Measurements from ENCODE around the gene DDR2.
"Not testable (repeated sequence)": the region's sequence is repeated elsewhere in the genome, so short reads cannot be mapped to it uniquely, and the experiment has no call there.

DDR2 gene

DNA sequence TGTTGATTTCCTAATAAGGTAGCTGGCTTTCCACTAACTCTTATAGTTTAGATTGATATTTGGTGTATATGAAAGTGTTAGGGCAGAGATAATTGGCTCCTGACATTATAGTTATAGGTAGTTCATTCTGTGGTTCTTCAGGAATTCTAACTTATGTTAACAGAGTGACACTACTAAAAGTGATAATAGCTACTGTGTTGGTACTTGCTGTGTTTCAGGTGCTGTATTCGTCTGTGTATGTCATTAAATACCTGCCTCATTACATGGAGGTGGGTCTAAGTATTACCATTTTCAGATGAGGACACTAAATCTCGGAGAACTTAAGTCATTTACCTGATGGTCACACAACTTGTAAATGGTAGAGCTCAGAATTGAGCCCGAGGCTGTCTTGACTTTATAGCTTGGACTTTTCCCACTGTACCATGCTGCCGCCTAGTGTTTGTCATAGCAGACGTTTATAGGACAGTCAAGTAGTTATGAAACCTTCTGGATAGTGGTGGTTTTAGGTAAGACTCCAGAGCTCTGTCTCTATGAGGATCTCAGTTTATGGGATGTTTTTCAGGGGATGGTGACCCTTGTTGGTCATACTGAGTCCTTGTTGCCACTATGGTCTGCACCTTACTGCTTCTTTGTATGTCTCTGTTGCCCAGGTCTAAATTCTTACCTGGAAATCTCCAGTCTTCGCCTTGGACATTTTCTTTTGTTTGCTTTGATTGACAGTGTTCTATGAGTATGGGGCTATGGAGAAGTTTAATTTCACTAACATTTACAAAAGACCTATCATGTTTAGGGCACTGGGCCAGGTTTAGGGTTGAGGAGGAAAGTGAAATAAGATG lies 167.9 kb downstream of the DDR2 start:
- DNase-seq (ENCODE audit: extremely low spot score, insufficient read length, low read depth); FAIRE-seq: not testable (repeated sequence)

DNA sequence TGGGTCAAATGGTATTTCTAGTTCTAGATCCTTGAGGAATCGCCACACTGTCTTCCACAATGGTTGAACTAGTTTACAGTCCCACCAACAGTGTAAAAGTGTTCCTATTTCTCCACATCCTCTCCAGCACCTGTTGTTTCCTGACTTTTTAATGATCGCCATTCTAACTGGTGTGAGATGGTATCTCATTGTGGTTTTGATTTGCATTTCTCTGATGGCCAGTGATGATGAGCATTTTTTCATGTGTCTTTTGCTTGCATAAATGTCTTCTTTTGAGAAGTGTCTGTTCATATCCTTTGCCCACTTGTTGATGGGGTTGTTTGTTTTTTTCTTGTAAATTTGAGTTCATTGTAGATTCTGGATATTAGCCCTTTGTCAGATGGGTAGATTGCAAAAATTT lies 175.2 kb downstream of the DDR2 start:
- not testable (repeated sequence) for FAIRE-seq; DNase-seq (ENCODE audit: extremely low spot score, insufficient read length, low read depth)

GRCh38 chr1:162812357-162812756 lies 180.1 kb downstream of the DDR2 start:
- FAIRE-seq; DNase-seq (ENCODE audit: extremely low spot score, insufficient read length, low read depth): not testable (repeated sequence)

DNA sequence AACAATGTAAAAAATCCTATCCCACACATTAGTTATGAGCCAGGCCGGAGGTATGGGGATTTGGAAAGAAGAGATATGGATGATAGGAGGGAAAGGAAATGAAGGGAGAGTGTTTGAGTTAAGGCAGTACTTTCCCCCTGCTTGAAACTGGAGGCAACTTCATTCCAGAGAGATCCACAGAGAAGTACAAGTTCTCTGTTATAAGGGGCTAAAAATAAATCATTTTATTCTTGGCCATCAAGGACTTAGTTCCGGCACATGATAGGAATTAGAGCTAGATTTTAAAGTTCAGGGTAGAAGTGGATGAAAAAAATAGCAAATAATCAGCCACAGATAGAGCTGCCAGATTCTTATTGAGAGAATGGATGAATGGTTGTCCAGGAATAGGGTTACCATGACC lies 185.9 kb downstream of the DDR2 start:
- DNase-seq (ENCODE audit: extremely low spot score, insufficient read length, low read depth); FAIRE-seq: not testable (repeated sequence)

DNA sequence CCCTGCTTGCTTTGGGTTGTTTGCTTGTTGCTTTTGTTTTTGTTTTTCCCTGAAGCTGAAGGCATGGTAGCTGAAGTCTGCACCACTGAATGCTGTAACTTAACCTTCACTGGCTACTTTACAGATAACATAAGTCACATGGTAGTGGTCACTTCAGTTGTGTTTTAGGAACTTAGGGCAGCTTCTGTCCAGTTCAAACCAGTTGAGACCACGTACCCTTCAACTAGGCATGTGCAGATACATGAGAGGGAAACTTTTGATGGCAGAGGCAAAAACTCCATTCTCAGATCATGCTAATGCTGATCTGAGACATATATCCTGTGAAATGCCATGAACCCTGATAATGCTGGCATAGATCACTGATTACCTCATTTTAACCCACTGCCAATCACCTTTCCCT lies 186.4 kb downstream of the DDR2 start:
- DNase-seq (ENCODE audit: extremely low spot score, insufficient read length, low read depth); FAIRE-seq: not testable (repeated sequence)

GRCh38 chr1:162822391-162823200 lies 190.3 kb downstream of the DDR2 start:
- FAIRE-seq (no peak), DNase-seq (ENCODE audit: extremely low spot score, insufficient read length, low read depth) (no peak)

DNA sequence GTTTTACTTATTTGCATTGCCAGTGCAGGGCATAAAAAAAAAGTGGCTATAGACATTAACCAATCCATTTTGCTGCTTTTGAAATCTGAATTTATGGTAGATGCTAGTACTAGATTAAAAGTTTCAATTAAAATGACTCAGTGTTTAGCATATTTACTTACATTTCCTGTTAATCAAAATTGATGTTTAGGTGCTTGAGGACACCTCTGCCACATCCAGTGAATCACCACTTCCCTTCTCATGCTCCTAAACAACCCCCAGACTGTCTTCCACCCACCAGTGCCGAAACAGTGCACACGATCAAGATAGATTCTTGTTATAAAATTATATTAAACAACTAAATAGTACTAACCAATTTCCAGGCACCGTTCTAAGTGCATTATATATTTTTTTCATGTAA lies 191.0 kb downstream of the DDR2 start:
- no peak for DNase-seq (ENCODE audit: extremely low spot score, insufficient read length, low read depth)
- no peak for FAIRE-seq

DNA sequence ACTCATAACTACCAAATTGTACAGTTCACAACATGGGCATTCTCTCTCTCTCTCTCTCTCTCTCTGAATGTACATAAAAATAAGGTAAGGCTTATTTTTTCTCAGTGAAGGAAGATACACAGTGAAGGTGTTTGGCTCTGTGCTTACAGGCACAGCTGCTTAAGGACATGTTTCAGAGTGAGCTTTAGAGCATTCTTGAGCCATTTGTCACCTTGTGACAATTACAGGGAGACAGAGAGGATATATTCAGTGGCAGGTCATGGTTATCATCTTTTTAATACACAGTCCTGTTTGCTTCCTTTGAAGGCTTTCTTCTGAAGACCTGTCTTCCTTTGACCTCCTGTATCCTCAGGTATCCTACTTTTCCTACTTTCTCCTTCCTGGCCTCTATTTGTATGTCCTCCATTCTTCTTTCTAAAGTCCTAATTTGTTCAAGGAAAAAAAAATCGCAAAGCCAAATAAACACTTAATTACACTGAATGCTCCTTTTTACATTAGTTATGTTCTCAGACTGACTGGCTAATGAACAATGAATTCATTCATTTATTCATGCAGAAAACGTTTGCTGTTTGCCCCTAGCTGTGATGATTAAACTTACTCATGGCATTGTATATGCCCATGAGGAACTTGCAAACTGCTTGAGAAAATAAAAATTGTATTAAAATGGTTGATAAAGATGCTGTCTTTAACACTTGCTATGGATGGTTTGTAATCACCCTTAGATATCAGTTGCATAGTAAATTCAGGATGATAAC lies 191.7 kb downstream of the DDR2 start:
- FAIRE-seq (no peak), DNase-seq (ENCODE audit: extremely low spot score, insufficient read length, low read depth) (no peak)

GRCh38 chr1:162829268-162829667 lies 197.0 kb downstream of the DDR2 start:
- FAIRE-seq = no peak
- no peak for DNase-seq (ENCODE audit: extremely low spot score, insufficient read length, low read depth)

DNA sequence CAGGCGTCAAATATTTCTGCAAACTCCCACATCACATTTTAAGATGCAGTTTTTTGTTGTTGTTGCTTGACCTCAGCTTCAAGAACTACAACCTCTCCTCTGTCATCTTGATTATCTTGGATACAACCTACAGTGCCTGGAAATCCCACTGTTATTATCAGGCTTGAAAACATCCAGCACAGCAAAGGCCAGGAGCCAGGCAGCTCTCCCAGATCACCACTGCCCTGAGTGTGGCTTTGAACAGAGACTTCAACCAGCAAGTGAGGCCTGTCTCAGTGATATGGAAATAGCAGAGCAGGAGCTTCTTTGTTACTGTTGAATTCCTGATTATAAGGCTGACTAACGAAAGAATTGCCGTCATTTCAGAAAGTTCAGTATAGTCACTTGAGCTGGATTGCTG lies 200.2 kb downstream of the DDR2 start:
- FAIRE-seq (no peak), DNase-seq (ENCODE audit: extremely low spot score, insufficient read length, low read depth) (no peak)

- peak; percentile 78 for FAIRE-seq
- no peak for DNase-seq (ENCODE audit: extremely low spot score, insufficient read length, low read depth)
Observed at GRCh38 chr1:162835157-162835899, 203.1 kb downstream of the DDR2 start.
